Measurements from ENCODE around the gene MAGI2. TPM values are rescaled to one million over a fixed set of nuclear protein-coding genes. Genes with fewer than 3 reads are reported as not detected.
"Not testable (repeated sequence)": the region's sequence is repeated elsewhere in the genome, so short reads cannot be mapped to it uniquely, and the experiment has no call there.

The MAGI2 gene
- total RNA-seq, 4 donors from 2014 or later, result 0.98 to 4.8 (median 2.5) TPM

DNA sequence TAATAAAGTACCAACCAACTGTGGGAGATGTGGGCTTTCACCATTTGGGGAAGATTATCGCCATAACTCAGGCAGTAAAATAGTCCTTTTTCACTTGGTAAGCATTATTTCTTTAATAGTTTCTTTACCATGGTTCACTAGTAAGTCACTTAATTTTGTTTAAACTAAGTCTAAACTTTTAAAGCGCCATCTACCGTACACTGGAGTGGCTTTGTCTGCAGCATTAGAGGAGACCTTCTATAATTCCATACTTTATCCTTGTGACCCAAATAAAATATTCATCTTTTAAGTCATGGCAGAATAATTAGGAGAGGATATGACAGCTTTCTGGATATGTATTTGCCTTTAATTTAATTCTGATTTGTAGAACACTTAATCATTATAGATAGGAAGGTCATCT, 468.0 kb downstream of the MAGI2 start:
- H3K9me3 ChIP-seq, result no peaks in the 10 kb centered on the region
- WGBS, result 94% methylated on average over 3 of the region's 3 CpGs
- no peaks in the 10 kb centered on the region for H3K27me3 ChIP-seq
- no peak overlapping the region for H3K27ac ChIP-seq
- TF ChIP-seq POLR2AphosphoS5 (IDR thresholded peaks at IDR 0.05) (no peak), EP300 (IDR thresholded peaks at IDR 0.05) (no peak), POLR2A (IDR thresholded peaks at IDR 0.05) (no peak)
- TF ChIP-seq, protein P1, sequence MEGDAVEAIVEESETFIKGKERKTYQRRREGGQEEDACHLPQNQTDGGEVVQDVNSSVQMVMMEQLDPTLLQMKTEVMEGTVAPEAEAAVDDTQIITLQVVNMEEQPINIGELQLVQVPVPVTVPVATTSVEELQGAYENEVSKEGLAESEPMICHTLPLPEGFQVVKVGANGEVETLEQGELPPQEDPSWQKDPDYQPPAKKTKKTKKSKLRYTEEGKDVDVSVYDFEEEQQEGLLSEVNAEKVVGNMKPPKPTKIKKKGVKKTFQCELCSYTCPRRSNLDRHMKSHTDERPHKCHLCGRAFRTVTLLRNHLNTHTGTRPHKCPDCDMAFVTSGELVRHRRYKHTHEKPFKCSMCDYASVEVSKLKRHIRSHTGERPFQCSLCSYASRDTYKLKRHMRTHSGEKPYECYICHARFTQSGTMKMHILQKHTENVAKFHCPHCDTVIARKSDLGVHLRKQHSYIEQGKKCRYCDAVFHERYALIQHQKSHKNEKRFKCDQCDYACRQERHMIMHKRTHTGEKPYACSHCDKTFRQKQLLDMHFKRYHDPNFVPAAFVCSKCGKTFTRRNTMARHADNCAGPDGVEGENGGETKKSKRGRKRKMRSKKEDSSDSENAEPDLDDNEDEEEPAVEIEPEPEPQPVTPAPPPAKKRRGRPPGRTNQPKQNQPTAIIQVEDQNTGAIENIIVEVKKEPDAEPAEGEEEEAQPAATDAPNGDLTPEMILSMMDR (IDR thresholded peaks at IDR 0.05), result no peak
- H3K36me3 ChIP-seq, result no peaks in the 10 kb centered on the region
- no peak for DNase-seq (ENCODE audit: low spot score in 2 of 2)
- no peaks in the 10 kb centered on the region for H3K4me1 ChIP-seq
- no peak overlapping the region for H3K4me3 ChIP-seq

GRCh38 chr7:78983483-78983882, 470.0 kb downstream of the MAGI2 start:
- no peak for TF ChIP-seq POLR2AphosphoS5 (IDR thresholded peaks at IDR 0.05)
- TF ChIP-seq EP300 (IDR thresholded peaks at IDR 0.05), result no peak

GRCh38 chr7:78970440-78970916, 483.0 kb downstream of the MAGI2 start:
- no peak for TF ChIP-seq POLR2A (IDR thresholded peaks at IDR 0.05)
- H3K27me3 ChIP-seq, result no peaks in the 10 kb centered on the region
- no peaks in the 10 kb centered on the region for H3K4me1 ChIP-seq
- H3K36me3 ChIP-seq, result no peaks in the 10 kb centered on the region
- no peak overlapping the region for H3K27ac ChIP-seq
- no peak for DNase-seq (ENCODE audit: low spot score in 2 of 2)
- no peaks in the 10 kb centered on the region for H3K9me3 ChIP-seq
- no peak overlapping the region for H3K4me3 ChIP-seq

More at GRCh38 chr7:78983483-78983882, 470.0 kb downstream of the MAGI2 start:
- Histone ChIP-seq H3K4me3 (no peak overlapping the region), H3K27me3 (no peaks in the 10 kb centered on the region), H3K36me3 (no peaks in the 10 kb centered on the region), H3K27ac (no peak overlapping the region), H3K4me1 (no peaks in the 10 kb centered on the region), H3K9me3 (no peaks in the 10 kb centered on the region)
- no peak for DNase-seq (ENCODE audit: low spot score in 2 of 2)

- no peaks in the 10 kb centered on the region for H3K9me3 ChIP-seq
- no peak for DNase-seq (ENCODE audit: low spot score in 2 of 2)
- H3K27ac ChIP-seq, result no peak overlapping the region
- no peaks in the 10 kb centered on the region for H3K4me1 ChIP-seq
- H3K36me3 ChIP-seq, result no peaks in the 10 kb centered on the region
- TF ChIP-seq, protein P1 (IDR thresholded peaks at IDR 0.05), result no peak
- 89% methylated on average over 11 of the region's 11 CpGs for WGBS
- no peaks in the 10 kb centered on the region for H3K27me3 ChIP-seq
- H3K4me3 ChIP-seq, result no peak overlapping the region
Measured at GRCh38 chr7:78968951-78969350, 484.5 kb downstream of the MAGI2 start.

DNA sequence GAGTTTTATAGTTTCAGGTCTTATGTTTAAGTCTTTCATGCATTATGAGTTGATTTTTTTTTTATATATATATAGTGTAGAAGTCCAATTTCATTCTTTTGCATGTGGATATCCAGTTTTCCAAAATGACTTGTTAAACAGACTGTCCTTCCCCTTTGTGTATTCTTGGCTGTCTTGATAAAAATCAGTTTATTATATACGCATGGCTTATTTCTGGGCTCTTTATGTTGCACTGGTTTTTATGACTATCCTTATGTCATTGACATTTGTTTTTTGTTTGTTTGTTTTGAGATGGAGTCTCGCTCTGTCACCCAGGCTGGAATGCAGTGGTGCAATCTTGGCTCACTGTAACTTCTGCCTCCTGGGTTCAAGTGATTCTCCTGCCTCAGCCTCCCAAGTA, 485.9 kb downstream of the MAGI2 start:
- not testable (repeated sequence) for H3K36me3 ChIP-seq; H3K9me3 ChIP-seq; DNase-seq (ENCODE audit: low spot score in 2 of 2); H3K27ac ChIP-seq; H3K4me1 ChIP-seq; H3K4me3 ChIP-seq; H3K27me3 ChIP-seq
- 85% methylated on average over 2 of the region's 2 CpGs for WGBS

- no peak for DNase-seq (ENCODE audit: low spot score in 2 of 2)
- Histone ChIP-seq H3K9me3 (no peaks in the 10 kb centered on the region), H3K4me3 (no peak overlapping the region), H3K27me3 (no peaks in the 10 kb centered on the region), H3K4me1 (no peaks in the 10 kb centered on the region), H3K27ac (no peak overlapping the region), H3K36me3 (no peaks in the 10 kb centered on the region)
- TF ChIP-seq POLR2AphosphoS5 (IDR thresholded peaks at IDR 0.05) (no peak), POLR2A (IDR thresholded peaks at IDR 0.05) (no peak), EP300 (IDR thresholded peaks at IDR 0.05) (no peak)
- TF ChIP-seq, protein P1 (IDR thresholded peaks at IDR 0.05), result no peak
- 90% methylated on average over 2 of the region's 2 CpGs for WGBS
Measured at GRCh38 chr7:78967046-78967445, 486.4 kb downstream of the MAGI2 start.

GRCh38 chr7:78959477-78959876, 494.0 kb downstream of the MAGI2 start:
- WGBS, result 88% methylated on average over 5 of the region's 5 CpGs
- no peaks in the 10 kb centered on the region for H3K9me3 ChIP-seq
- no peaks in the 10 kb centered on the region for H3K4me1 ChIP-seq
- DNase-seq (ENCODE audit: low spot score in 2 of 2), result no peak
- H3K27ac ChIP-seq, result no peak overlapping the region
- no peaks in the 10 kb centered on the region for H3K36me3 ChIP-seq
- H3K27me3 ChIP-seq, result no peaks in the 10 kb centered on the region
- no peak overlapping the region for H3K4me3 ChIP-seq
- TF ChIP-seq POLR2A (IDR thresholded peaks at IDR 0.05), result no peak
- TF ChIP-seq, protein P1 (IDR thresholded peaks at IDR 0.05), result no peak
- no peak for TF ChIP-seq EP300 (IDR thresholded peaks at IDR 0.05)
- TF ChIP-seq POLR2AphosphoS5 (IDR thresholded peaks at IDR 0.05), result no peak

Data from suprapubic skin (tissue), 4 donors.